ENCODE data around the gene LMBR1. TPM values are rescaled to one million over a fixed set of nuclear protein-coding genes. Genes with fewer than 3 reads are reported as not detected.

LMBR1 gene
- total and polyA plus RNA-seq, 4 experiments from 2014 or later, result 35.3 to 97.4 (median 55.2) TPM

- no peak for DNase-seq
- Histone ChIP-seq H3K9me3 (ENCODE audit: control insufficient read depth in 1 of 2, low read length in 2 of 2) (no peaks in the 10 kb centered on the region), H3K4me1 (ENCODE audit: insufficient read depth, low read length) (no peaks in the 10 kb centered on the region), H3K27me3 (ENCODE audit: insufficient read depth, low read length) (no peaks in the 10 kb centered on the region), H3K27ac (ENCODE audit: low read depth, low read length) (no peak overlapping the region), H3K36me3 (ENCODE audit: insufficient read depth, low read length) (no peaks in the 10 kb centered on the region), H3K4me3 (ENCODE audit: low read length in 2 of 2) (no peak overlapping the region)
- POLR2A ChIA-PET (ENCODE audit: partially characterized antibody), result no interaction called here
- Mint-ChIP-seq H3K27ac (no peak overlapping the region), H3K27me3 (no peaks in the 10 kb centered on the region), H3K4me1 (peaks cover 0 to 9% (median 4%) of the 10 kb centered on the region in 4 donors), H3K36me3 (peaks cover 14 to 17% of the 10 kb centered on the region in 2 donors), H3K9me3 (peaks cover 0 to 4% (median 0%) of the 10 kb centered on the region in 8 donors), H3K4me3 (no peak overlapping the region)
- CTCF ChIA-PET (ENCODE audit: partially characterized antibody), result no interaction called here
- intact Hi-C loops (cut with micrococcal nuclease), result no loop called here
These were observed 109.1 kb downstream of the LMBR1 start for GRCh38 chr7:156783864-156784263.

GRCh38 chr7:156781972-156782371, 111.0 kb downstream of the LMBR1 start:
- peaks cover 10 to 18% (median 12%) of the 10 kb centered on the region in 4 donors for H3K4me1 Mint-ChIP-seq
- no peak for DNase-seq
- CTCF ChIA-PET (ENCODE audit: partially characterized antibody), result no interaction called here
- peaks cover 22 to 26% of the 10 kb centered on the region in 2 donors for H3K36me3 Mint-ChIP-seq
- H3K4me1 ChIP-seq (ENCODE audit: insufficient read depth, low read length), result no peaks in the 10 kb centered on the region
- peaks cover 0 to 4% (median 0%) of the 10 kb centered on the region in 8 donors for H3K9me3 Mint-ChIP-seq
- no peak overlapping the region for H3K27ac Mint-ChIP-seq
- H3K4me3 Mint-ChIP-seq, result no peak overlapping the region
- intact Hi-C loops (cut with micrococcal nuclease), result no loop called here
- no peaks in the 10 kb centered on the region for H3K9me3 ChIP-seq (ENCODE audit: control insufficient read depth in 1 of 2, low read length in 2 of 2)
- no peak overlapping the region for H3K4me3 ChIP-seq (ENCODE audit: low read length in 2 of 2)
- H3K36me3 ChIP-seq (ENCODE audit: insufficient read depth, low read length), result no peaks in the 10 kb centered on the region
- no peaks in the 10 kb centered on the region for H3K27me3 ChIP-seq (ENCODE audit: insufficient read depth, low read length)
- POLR2A ChIA-PET (ENCODE audit: partially characterized antibody), result no interaction called here
- H3K27ac ChIP-seq (ENCODE audit: low read depth, low read length), result no peak overlapping the region
- H3K27me3 Mint-ChIP-seq, result no peaks in the 10 kb centered on the region

GRCh38 chr7:156780724-156781455, 112.1 kb downstream of the LMBR1 start:
- Histone ChIP-seq H3K27ac (ENCODE audit: low read depth, low read length) (no peak overlapping the region), H3K36me3 (ENCODE audit: insufficient read depth, low read length) (no peaks in the 10 kb centered on the region), H3K4me3 (ENCODE audit: low read length in 2 of 2) (no peak overlapping the region), H3K9me3 (ENCODE audit: control insufficient read depth in 1 of 2, low read length in 2 of 2) (no peaks in the 10 kb centered on the region), H3K27me3 (ENCODE audit: insufficient read depth, low read length) (no peaks in the 10 kb centered on the region), H3K4me1 (ENCODE audit: insufficient read depth, low read length) (no peaks in the 10 kb centered on the region)
- H3K36me3 Mint-ChIP-seq, result peaks cover 22 to 32% of the 10 kb centered on the region in 2 donors
- POLR2A ChIA-PET (ENCODE audit: partially characterized antibody), result no interaction called here
- H3K27me3 Mint-ChIP-seq, result no peaks in the 10 kb centered on the region
- peaks cover 0 to 4% (median 0%) of the 10 kb centered on the region in 8 donors for H3K9me3 Mint-ChIP-seq
- peak overlapping the region in 2 of 7 donors; percentile 10 to 31 for H3K27ac Mint-ChIP-seq
- H3K4me1 Mint-ChIP-seq, result peaks cover 10 to 18% (median 14%) of the 10 kb centered on the region in 4 donors
- intact Hi-C loops (cut with micrococcal nuclease), result no loop called here
- CTCF ChIA-PET (ENCODE audit: partially characterized antibody), result no interaction called here
- no peak for DNase-seq
- no peak overlapping the region for H3K4me3 Mint-ChIP-seq

GRCh38 chr7:156778668-156779067, 114.3 kb downstream of the LMBR1 start:
- Mint-ChIP-seq H3K36me3 (peaks cover 17 to 27% of the 10 kb centered on the region in 2 donors), H3K9me3 (peaks cover 0 to 2% (median 0%) of the 10 kb centered on the region in 8 donors), H3K27ac (no peak overlapping the region), H3K27me3 (no peaks in the 10 kb centered on the region), H3K4me3 (no peak overlapping the region), H3K4me1 (peaks cover 10 to 18% (median 14%) of the 10 kb centered on the region in 4 donors)
- H3K4me3 ChIP-seq (ENCODE audit: low read length in 2 of 2), result no peak overlapping the region
- POLR2A ChIA-PET (ENCODE audit: partially characterized antibody), result no interaction called here
- intact Hi-C loops (cut with micrococcal nuclease), result no loop called here
- H3K27me3 ChIP-seq (ENCODE audit: insufficient read depth, low read length), result no peaks in the 10 kb centered on the region
- no peak overlapping the region for H3K27ac ChIP-seq (ENCODE audit: low read depth, low read length)
- H3K9me3 ChIP-seq (ENCODE audit: control insufficient read depth in 1 of 2, low read length in 2 of 2), result no peaks in the 10 kb centered on the region
- H3K36me3 ChIP-seq (ENCODE audit: insufficient read depth, low read length), result no peaks in the 10 kb centered on the region
- H3K4me1 ChIP-seq (ENCODE audit: insufficient read depth, low read length), result no peaks in the 10 kb centered on the region
- no peak for DNase-seq
- CTCF ChIA-PET (ENCODE audit: partially characterized antibody), result no interaction called here

GRCh38 chr7:156778201-156778600, 114.8 kb downstream of the LMBR1 start:
- Mint-ChIP-seq H3K4me3 (no peak overlapping the region), H3K4me1 (peaks cover 10 to 18% (median 15%) of the 10 kb centered on the region in 4 donors), H3K36me3 (peaks cover 17 to 27% of the 10 kb centered on the region in 2 donors), H3K27ac (no peak overlapping the region), H3K9me3 (peaks cover 0 to 3% (median 0%) of the 10 kb centered on the region in 8 donors), H3K27me3 (no peaks in the 10 kb centered on the region)
- no peak overlapping the region for H3K4me3 ChIP-seq (ENCODE audit: low read length in 2 of 2)
- H3K4me1 ChIP-seq (ENCODE audit: insufficient read depth, low read length), result no peaks in the 10 kb centered on the region
- ChIA-PET POLR2A (ENCODE audit: partially characterized antibody) (no interaction called here), CTCF (ENCODE audit: partially characterized antibody) (no interaction called here)
- no peaks in the 10 kb centered on the region for H3K27me3 ChIP-seq (ENCODE audit: insufficient read depth, low read length)
- H3K36me3 ChIP-seq (ENCODE audit: insufficient read depth, low read length), result no peaks in the 10 kb centered on the region
- H3K9me3 ChIP-seq (ENCODE audit: control insufficient read depth in 1 of 2, low read length in 2 of 2), result no peaks in the 10 kb centered on the region
- intact Hi-C loops (cut with micrococcal nuclease), result no loop called here
- no peak overlapping the region for H3K27ac ChIP-seq (ENCODE audit: low read depth, low read length)
- no peak for DNase-seq

- Histone ChIP-seq H3K9me3 (ENCODE audit: control insufficient read depth in 1 of 2, low read length in 2 of 2) (no peaks in the 10 kb centered on the region), H3K27ac (ENCODE audit: low read depth, low read length) (no peak overlapping the region), H3K4me3 (ENCODE audit: low read length in 2 of 2) (no peak overlapping the region), H3K27me3 (ENCODE audit: insufficient read depth, low read length) (no peaks in the 10 kb centered on the region), H3K36me3 (ENCODE audit: insufficient read depth, low read length) (no peaks in the 10 kb centered on the region), H3K4me1 (ENCODE audit: insufficient read depth, low read length) (no peaks in the 10 kb centered on the region)
- peaks cover 0 to 3% (median 0%) of the 10 kb centered on the region in 8 donors for H3K9me3 Mint-ChIP-seq
- peaks cover 10 to 18% (median 15%) of the 10 kb centered on the region in 4 donors for H3K4me1 Mint-ChIP-seq
- CTCF ChIA-PET (ENCODE audit: partially characterized antibody), result no interaction called here
- intact Hi-C loops (cut with micrococcal nuclease), result no loop called here
- H3K27ac Mint-ChIP-seq, result no peak overlapping the region
- H3K4me3 Mint-ChIP-seq, result no peak overlapping the region
- H3K36me3 Mint-ChIP-seq, result peaks cover 15 to 24% of the 10 kb centered on the region in 2 donors
- peak in 1 of 5 donors; percentile 1 for DNase-seq
- no peaks in the 10 kb centered on the region for H3K27me3 Mint-ChIP-seq
- POLR2A ChIA-PET (ENCODE audit: partially characterized antibody), result no interaction called here
These were observed 115.5 kb downstream of the LMBR1 start for GRCh38 chr7:156777364-156778069.

- CTCF ChIA-PET (ENCODE audit: partially characterized antibody), result no interaction called here
- Mint-ChIP-seq H3K36me3 (peaks cover 15 to 24% of the 10 kb centered on the region in 2 donors), H3K9me3 (peaks cover 0 to 3% (median 0%) of the 10 kb centered on the region in 8 donors), H3K27me3 (no peaks in the 10 kb centered on the region), H3K27ac (no peak overlapping the region), H3K4me1 (peaks cover 10 to 18% (median 15%) of the 10 kb centered on the region in 4 donors), H3K4me3 (peak overlapping the region in 1 of 8 donors; percentile 0)
- no peaks in the 10 kb centered on the region for H3K4me1 ChIP-seq (ENCODE audit: insufficient read depth, low read length)
- DNase-seq, result no peak
- intact Hi-C loops (cut with micrococcal nuclease), result no loop called here
- no peaks in the 10 kb centered on the region for H3K27me3 ChIP-seq (ENCODE audit: insufficient read depth, low read length)
- POLR2A ChIA-PET (ENCODE audit: partially characterized antibody), result no interaction called here
- no peaks in the 10 kb centered on the region for H3K9me3 ChIP-seq (ENCODE audit: control insufficient read depth in 1 of 2, low read length in 2 of 2)
- no peaks in the 10 kb centered on the region for H3K36me3 ChIP-seq (ENCODE audit: insufficient read depth, low read length)
- H3K27ac ChIP-seq (ENCODE audit: low read depth, low read length), result no peak overlapping the region
- no peak overlapping the region for H3K4me3 ChIP-seq (ENCODE audit: low read length in 2 of 2)
These were observed 116.5 kb downstream of the LMBR1 start for GRCh38 chr7:156776527-156776926.

Measured in CD4-positive, alpha-beta memory T cell (primary cell).